ENCODE data around the gene EEPD1.

EEPD1 gene

DNA sequence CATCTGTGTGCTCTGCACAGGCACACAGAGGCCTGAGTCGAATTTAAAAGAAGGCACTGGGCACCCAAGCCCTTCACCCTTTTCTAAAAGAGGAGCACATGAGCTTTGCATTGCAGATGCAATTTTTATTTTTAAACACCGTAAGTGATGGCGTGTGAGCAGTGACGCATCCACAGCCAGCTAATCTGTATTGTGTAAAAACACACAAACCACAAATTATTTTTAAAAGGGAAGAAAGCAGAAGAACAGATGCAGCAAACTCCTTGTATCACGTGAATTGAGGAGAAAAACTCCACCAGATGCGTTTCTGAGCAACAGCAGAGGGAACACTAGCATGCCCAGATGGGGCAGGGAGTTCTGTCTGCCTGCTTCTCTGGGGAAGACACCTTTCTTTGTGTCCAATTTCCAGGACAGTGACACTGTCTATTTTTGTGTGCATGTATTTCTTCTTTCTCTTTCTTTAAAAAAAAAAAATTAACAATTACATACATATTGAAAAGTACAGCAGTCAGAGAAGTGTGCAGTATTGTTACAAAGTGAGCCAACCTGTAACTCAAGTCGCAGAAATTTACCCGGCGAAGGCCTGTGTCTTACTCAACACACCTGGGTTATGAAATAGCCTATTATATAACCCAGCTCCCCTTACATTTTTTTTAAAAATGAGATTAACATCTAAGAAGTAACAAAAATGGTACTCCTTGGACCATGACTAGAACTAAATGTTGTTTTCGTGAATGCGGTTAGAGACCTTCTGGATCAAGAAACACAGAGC is 39.2 kb downstream of the EEPD1 start:
- no peak for DNase-seq

DNA sequence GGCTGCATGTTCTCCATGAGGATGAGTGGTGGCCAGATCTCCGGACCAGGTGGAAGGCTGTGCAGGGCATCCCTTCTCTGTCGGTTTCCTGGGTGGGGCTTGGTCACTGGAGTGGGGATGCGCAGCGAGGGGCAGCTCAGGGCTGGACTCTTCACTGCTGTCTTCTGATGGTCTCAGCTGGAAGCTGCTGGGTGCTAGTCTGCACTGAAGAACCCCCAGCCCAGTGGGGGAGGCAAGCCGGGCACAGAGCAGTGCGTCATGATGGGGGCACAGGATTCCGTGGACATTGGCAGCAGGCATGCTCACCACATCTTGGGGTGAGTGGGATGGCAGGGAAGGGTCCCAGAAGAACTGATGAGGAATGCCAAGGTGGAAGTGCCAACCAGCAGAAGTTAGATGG is 39.8 kb downstream of the EEPD1 start:
- DNase-seq: no peak

GRCh38 chr7:36198854-36199266 is 45.8 kb downstream of the EEPD1 start:
- no peak for DNase-seq

DNA sequence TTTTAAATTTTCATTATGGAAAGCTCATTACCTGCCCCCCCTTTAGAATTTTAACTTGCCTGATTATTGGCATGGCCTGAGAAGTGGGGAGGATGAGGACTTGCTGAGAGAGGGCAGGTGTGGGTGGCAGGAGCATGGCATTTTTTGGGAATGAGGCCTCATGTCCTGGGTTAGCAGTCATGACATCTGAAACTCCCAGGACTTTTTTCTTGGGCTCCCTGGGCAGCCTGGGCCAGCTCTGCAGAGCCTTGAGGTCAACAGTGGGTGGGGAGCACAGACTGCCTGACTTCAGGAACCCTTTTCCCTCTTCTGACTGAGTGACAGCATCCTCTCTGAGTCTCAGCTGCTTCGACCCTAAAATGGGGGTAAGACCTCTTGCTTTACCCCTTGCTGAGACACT is 46.3 kb downstream of the EEPD1 start:
- no peak for DNase-seq

DNA sequence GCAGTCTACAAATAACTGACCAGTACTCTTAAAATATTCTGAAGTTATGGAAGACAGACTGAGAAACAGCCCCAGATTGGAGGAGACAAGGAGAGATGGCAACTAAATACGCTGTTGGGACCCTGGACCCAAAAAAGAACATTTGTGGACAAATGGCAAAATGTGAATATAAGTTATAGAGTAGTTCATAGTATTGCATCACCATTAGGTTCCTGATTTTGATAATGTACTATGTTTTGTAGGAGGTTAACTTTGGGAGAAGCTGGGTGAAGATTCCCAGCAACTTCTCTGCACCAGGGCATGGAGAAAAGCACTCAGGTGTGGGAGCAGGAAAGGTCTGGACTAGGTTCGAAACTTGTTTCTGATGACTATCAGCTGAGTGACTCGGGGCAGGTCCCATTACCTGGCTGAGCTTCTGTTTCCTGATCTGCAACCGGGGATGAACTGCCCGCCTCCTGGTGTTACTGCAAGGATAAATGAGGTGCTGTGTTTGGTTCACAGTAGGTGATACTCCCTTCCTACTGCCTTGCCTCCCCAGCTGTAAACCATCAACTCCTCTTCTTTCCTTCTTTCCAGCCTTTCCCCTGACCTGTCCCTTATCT is 48.2 kb downstream of the EEPD1 start:
- no peak for DNase-seq

DNA sequence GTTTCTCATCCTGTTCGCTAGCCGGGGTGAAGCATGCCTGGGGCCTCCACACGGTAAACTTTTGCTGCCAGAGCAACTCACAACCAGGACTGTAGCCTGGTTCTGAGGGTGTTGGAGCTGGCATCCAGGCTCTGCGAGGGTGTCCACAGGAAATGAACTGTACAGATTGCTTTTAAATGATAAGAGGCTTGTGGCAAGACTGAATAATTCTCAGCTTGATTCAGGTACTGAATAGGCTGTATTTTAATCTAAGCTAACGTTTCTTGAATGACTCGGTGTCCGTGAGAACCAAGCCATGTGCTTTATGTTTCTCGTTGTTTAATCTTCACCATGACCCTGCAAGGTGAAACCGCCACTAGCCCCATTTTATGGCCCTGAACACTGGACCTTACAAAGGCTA is 49.3 kb downstream of the EEPD1 start:
- no peak for DNase-seq

GRCh38 chr7:36203071-36203790 is 50.2 kb downstream of the EEPD1 start:
- no peak for DNase-seq

- DNase-seq: no peak
Observed at GRCh38 chr7:36204044-36204663, 51.1 kb downstream of the EEPD1 start.

DNA sequence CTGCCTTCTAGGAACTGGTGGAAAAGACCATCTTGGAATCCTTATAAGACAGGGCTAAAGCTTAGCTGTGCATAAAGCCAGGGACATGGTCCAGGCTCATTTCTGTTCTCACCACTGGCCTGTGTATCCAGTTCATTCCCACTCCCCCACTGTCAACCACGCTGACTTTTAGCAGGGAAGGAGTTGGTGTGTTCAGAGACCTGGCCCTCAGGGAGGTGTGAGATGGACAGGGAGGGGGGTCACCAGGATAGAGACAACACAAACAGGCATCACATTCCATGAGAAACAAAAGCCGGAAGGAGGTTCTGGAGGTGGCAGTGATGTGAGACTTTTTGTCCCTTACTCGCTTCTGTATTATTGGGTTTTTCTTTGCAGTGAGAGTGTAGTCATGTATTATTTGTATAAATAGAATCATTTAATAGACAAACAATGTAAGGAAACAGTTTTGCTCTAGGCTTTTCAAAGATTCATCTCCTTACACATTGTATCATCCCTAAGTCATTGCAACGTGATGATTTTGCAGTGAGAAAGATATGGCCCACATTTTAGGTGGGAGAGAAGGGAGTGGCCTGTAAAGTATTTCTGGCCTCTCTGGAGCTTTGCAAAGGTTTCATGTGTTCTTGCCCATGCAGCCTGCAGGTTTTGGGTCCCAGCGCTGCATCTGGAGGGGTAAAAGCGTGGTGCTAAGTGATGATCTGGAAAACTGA is 52.0 kb downstream of the EEPD1 start:
- no peak for DNase-seq

DNA sequence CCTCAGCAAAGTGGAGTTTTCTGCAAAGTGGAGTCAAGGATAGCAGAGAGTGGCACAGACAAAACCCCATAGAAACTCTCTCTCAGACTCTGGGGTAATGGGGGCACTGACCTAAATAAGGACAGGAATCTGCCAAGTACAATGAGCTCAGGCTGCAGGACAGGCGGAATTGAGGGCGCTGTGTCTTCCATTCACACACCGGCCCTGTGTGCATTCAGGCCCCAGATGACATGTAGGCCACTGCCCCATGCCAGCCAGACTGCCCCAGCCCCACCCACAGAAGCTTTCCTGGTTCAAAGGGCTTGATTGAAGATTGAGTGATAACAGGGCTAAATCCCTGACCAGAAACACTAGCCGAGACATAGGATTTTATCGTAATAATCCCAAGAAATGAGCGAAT is 52.7 kb downstream of the EEPD1 start:
- no peak for DNase-seq

DNA sequence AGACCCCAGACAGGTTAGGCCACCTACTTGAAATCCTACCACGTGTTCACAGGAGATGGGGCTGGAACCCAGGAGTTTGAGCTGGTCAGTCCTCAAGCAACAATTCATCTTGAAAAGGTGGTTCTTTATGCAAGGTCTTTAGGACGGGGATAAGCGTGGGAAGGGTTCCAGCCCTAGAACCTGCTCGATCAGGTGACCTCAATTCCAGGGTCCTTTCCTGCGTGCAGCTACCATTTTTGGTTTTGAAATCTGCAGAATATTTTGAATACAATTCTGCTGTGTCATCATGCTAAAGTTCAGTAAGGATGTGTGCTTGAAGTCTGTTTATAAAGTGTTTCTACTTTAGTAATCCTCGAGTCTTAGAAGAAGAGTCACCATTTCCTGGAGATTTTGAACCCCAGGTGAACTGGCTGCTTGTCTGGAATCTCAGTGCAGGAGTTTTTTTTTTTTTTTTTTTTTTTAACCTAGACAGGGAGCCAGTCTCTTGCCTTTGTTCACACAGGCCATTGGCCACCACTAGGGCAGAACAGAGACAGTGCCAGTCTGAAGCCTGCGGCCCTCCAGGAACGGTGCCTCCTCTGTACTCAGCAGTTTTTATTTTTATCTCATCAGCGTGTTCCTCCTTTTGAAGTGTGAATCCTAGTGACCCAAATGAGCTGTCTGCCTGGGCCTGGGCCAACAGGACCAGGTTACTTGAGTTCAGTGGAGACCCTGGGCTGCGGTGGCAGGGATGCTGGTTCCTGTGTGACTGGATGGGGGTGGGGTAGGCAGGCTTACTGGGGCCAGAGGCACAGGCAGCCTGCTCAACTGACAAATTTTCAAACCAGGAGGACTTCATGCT is 54.6 kb downstream of the EEPD1 start:
- no peak for DNase-seq

GRCh38 chr7:36208426-36208825 is 55.4 kb downstream of the EEPD1 start:
- no peak for DNase-seq

GRCh38 chr7:36208997-36209813 is 56.2 kb downstream of the EEPD1 start:
- no peak for DNase-seq

DNA sequence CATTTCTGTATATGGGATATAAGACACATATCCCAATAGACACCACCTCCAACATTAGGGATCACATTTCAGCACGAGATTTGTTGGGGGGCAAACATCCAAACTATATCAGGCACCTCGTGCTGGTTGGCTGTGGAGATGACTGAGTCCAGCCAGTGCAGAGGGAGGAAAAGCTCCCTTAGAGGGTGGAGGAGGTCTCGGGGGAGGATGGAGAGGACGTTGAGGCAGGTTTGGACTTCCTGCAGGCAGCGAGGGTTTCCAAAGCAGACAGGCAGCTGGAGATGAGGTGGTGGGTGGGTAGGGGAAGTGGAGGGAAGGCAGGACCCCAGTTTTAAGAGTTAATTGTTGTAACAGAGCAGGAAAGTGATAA is 56.7 kb downstream of the EEPD1 start:
- no peak for DNase-seq

DNA sequence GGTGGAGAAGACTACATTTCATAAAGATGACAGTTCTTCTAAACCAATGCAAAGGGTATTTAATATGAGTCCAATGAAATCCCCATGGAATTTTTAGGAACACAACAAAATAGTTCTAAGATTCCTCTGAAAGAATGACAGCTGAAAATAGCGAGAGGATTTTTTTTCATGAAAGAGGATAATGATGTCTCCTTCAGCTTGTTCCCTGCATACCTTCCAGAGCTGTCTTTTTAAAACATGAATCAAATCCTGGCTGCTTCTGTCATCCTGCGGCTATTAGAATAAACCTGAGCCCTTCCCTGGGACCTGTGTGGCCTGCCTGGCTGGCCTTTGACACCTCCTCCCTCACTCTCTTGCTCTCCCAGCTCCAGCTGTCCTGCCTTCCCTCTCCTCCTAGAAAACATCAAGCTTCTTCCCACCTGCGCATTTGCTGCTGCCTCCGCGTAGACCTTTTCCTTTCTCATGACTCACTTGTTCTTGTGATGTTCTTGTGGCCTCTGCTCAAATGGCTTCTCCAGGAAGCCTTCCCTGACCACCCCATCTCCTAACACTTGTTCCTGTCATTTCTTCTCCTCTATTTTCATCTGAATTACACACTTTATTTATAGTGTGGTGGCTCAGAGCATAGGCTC is 57.4 kb downstream of the EEPD1 start:
- DNase-seq: no peak

DNA sequence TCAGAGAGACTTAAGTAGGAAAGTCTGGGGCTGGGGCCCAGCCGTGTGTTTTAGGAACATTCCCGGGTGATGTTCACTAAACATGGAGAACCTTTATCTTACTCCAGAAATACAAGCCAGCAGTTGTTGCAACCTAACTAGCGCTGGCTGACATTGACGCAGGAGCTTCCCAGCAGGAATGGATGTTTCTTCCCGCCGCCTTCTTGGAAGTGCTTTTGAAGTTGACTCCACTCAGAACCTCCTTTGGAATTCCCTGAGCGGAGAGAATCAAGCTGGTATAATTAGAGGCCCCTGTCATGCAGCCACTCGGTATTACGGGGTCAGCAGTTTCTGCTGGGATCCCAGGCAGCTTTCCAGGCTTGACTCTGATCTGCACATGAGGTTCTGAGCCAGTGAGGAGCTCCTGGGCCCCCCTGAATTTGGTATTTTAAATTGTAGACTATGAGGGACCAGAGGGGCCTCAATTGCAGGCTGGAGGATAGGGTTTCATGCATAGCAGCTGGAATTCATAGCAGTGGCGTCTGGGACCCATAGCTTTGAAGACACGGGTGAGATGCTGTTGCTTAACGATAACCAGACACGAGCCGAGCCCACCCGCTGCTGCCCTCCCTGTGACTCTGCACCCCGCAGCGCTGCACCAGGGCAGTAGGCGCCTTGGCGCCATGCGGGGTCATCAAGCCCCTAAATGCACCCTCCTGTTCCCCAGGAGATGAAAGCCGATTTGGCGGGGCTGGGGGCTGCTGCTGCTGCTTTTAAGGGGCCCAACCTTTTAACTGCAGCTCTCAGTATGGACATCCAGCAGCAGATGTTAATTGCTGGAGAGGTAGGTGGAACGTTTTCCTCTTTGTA is 61.8 kb downstream of the EEPD1 start:
- no peak for DNase-seq

DNA sequence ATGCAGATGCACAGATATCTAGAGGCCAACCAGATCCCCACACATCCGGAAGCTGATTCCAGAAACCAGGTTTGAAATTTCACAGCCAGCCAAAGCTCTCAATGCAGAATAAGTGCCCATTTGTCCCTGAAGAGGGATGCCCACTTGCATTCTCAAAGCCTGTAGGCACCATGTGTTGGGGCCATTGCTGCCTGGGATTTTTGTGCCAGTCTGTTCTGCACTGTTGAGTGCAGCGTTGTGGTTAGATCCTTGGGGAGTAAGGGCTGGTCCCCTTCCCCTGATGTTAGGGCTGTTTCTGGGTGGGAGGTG is 62.4 kb downstream of the EEPD1 start:
- DNase-seq: no peak

GRCh38 chr7:36216063-36216684 is 63.1 kb downstream of the EEPD1 start:
- DNase-seq: no peak

GRCh38 chr7:36217211-36217960 is 64.3 kb downstream of the EEPD1 start:
- DNase-seq: no peak

Measured in DMS79 treated with DMSO at 0.1 percent for 48 hours (cell line).